ENCODE measurements around the gene GNAT2.

Gene GNAT2

GRCh38 chr1:109579491-109579890, 39.9 kb downstream of the GNAT2 start:
- DNase-seq (ENCODE audit: low read depth), result no peak

DNA sequence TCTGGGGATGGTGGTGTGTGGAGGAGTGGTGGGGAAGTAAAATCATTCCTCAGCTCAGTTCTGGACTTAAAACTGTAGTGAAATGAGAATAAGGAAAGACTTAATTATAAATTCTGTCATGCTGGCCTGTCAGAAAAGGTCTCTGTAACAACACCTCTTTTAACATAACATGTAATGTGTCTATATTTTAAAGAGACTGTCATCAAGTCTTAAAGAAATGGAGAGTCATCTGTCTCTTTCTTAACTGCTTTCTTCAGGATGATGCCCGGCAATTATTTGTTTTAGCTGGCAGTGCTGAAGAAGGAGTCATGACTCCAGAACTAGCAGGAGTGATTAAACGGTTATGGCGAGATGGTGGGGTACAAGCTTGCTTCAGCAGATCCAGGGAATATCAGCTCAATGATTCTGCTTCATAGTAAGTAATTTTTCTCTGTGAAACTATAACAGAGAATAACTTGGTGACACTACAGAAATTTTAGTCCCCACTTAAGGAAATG, 40.4 kb downstream of the GNAT2 start:
- H3K4me3 ChIP-seq (ENCODE audit: low read depth, low read length), result no peak overlapping the region
- no peak for DNase-seq (ENCODE audit: low read depth)

More at GRCh38 chr1:109579491-109579890, 39.9 kb downstream of the GNAT2 start:
- H3K4me3 ChIP-seq (ENCODE audit: low read depth, low read length), result no peak overlapping the region

- H3K4me3 ChIP-seq (ENCODE audit: low read depth, low read length), result no peak overlapping the region
These were observed 45.6 kb downstream of the GNAT2 start for GRCh38 chr1:109573785-109574184.

DNA sequence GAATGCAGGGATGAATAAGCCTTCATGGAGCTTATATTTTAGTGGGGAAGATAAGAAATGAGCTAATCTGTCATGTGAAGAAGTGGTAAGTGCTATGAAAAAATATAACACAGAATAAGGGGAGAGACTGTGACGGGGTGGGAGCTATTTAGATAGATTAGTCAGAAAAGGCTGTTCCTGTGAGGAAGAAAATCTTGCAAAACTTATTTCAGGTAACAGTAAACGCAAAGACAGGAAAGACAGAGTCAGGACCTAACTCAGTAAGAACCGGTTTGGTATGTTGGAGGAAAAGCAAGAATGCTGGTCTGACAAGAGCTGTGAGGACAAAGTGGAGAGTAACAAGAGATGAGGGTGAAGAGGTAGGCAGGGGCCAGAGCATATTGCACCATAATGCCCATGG, 49.0 kb downstream of the GNAT2 start:
- no peak for DNase-seq (ENCODE audit: low read depth)
- H3K4me3 ChIP-seq (ENCODE audit: low read depth, low read length), result no peak overlapping the region

More at GRCh38 chr1:109573785-109574184, 45.6 kb downstream of the GNAT2 start:
- no peak for DNase-seq (ENCODE audit: low read depth)

GRCh38 chr1:109569323-109569722, 50.1 kb downstream of the GNAT2 start:
- H3K4me3 ChIP-seq (ENCODE audit: low read depth, low read length), result no peak overlapping the region
- no peak for DNase-seq (ENCODE audit: low read depth)

- no peak overlapping the region for H3K4me3 ChIP-seq (ENCODE audit: low read depth, low read length)
- DNase-seq (ENCODE audit: low read depth), result no peak
These were observed 51.3 kb downstream of the GNAT2 start for GRCh38 chr1:109567877-109568672.

GRCh38 chr1:109566982-109567381, 52.4 kb downstream of the GNAT2 start:
- DNase-seq (ENCODE audit: low read depth), result no peak
- H3K4me3 ChIP-seq (ENCODE audit: low read depth, low read length), result no peak overlapping the region

DNA sequence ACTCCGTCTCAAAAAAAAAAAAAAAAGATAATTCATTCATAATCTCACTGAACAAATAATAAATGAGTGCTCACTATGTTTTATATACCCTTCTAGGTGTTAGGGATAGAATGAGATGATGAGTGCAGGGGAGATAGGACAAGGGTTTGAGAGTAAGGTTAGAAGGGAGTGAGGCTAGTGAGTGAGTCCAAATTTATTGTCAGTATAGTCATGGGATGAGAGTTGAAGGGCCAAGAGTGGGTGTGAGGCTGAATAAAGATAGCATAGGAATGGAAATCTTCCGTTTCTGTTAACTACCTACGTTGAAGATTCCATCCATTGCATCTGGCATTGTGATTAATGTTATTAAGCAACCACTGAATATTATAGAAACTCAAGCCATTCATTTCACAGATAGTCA, 54.2 kb downstream of the GNAT2 start:
- no peak overlapping the region for H3K4me3 ChIP-seq (ENCODE audit: low read depth, low read length)
- DNase-seq (ENCODE audit: low read depth), result no peak

GRCh38 chr1:109564194-109564878, 55.1 kb downstream of the GNAT2 start:
- no peak overlapping the region for H3K4me3 ChIP-seq (ENCODE audit: low read depth, low read length)
- DNase-seq (ENCODE audit: low read depth), result no peak

GRCh38 chr1:109559995-109560394, 59.4 kb downstream of the GNAT2 start:
- no peak for DNase-seq (ENCODE audit: low read depth)
- H3K4me3 ChIP-seq (ENCODE audit: low read depth, low read length), result no peak overlapping the region

- DNase-seq (ENCODE audit: low read depth), result no peak
- no peak overlapping the region for H3K4me3 ChIP-seq (ENCODE audit: low read depth, low read length)
These were observed 61.9 kb downstream of the GNAT2 start for GRCh38 chr1:109557520-109557919.

- DNase-seq (ENCODE audit: low read depth), result no peak
- H3K4me3 ChIP-seq (ENCODE audit: low read depth, low read length), result no peak overlapping the region
These were observed 62.9 kb downstream of the GNAT2 start for GRCh38 chr1:109556563-109556962.

Measured in skeletal muscle cell (primary cell).